CD14-positive monocyte (primary cell): ENCODE data around the gene FAM20C. TPM values are rescaled to one million over a fixed set of nuclear protein-coding genes. Genes with fewer than 3 reads are reported as not detected.

Source experiments
- DNase-seq, 3 donors: peaks; one replicate each; pipeline ENCODE4 v3.0.0-alpha.2; 2011 to 2022
- H2AFZ ChIP-seq: 2 replicates; pipeline ENCODE4 v1.6.0; 2012; ENCODE audit warnings: mild to moderate bottlenecking, low read depth, low read length, inconsistent platforms; ENCODE audit not compliant: insufficient read depth, poor library complexity, severe bottlenecking
- H3K27ac ChIP-seq, 2 donors: 1 replicate in 1 of 2; 2 replicates in 1 of 2; pipeline ENCODE4 v1.5.1; 2012 to 2013; ENCODE audit warnings: low read length in 2 of 2, control low read depth in 1 of 2, inconsistent platforms in 1 of 2, low read depth in 1 of 2, mild to moderate bottlenecking in 1 of 2
- H3K27me3 ChIP-seq, 2 donors: one replicate each; pipeline versions ENCODE4 v1.6.0 to v1.6.1; 2011 to 2013; ENCODE audit warnings: low read length in 2 of 2; ENCODE audit not compliant: control insufficient read depth in 2 of 2, insufficient read depth in 2 of 2
- H3K36me3 ChIP-seq, 2 donors: replicated peaks in 1 of 2; 1 replicate in 1 of 2; 2 replicates in 1 of 2; pipeline versions ENCODE4 v1.5.1 to v1.6.1; 2012 to 2013; ENCODE audit warnings: low read length in 2 of 2, control low read depth in 1 of 2, inconsistent platforms in 1 of 2, mild to moderate bottlenecking in 1 of 2; ENCODE audit not compliant: insufficient read depth in 2 of 2, control insufficient read depth in 1 of 2
- H3K4me1 ChIP-seq, 2 donors: 1 replicate in 1 of 2; 2 replicates in 1 of 2; pipeline versions ENCODE4 v1.5.1 to v1.6.1; 2012 to 2013; ENCODE audit warnings: low read length in 2 of 2, control low read depth in 1 of 2, inconsistent platforms in 1 of 2, mild to moderate bottlenecking in 1 of 2, moderate library complexity in 1 of 2; ENCODE audit not compliant: insufficient read depth in 2 of 2, control insufficient read depth in 1 of 2
- H3K4me2 ChIP-seq: replicated peaks from 2 replicates; pipeline ENCODE3; 2012; ENCODE audit warnings: low read length, moderate library complexity, mild to moderate bottlenecking; ENCODE audit not compliant: poor library complexity, severe bottlenecking; ENCODE audit errors: extremely low read depth
- H3K4me3 ChIP-seq, 3 experiments: fragments of 200-600 bp in 1 of 3; sonication (generic) in 1 of 3; replicated peaks in 1 of 3; 1 replicate in 2 of 3; 2 replicates in 1 of 3; pipeline ENCODE4 v1.5.1; 2011 to 2013; ENCODE audit warnings: low read length in 3 of 3, mild to moderate bottlenecking in 3 of 3, control low read depth in 2 of 3, low read depth in 2 of 3, inconsistent platforms in 1 of 3, moderate library complexity in 1 of 3
- H3K79me2 ChIP-seq: 2 replicates; pipeline ENCODE4 v1.6.0; 2012; ENCODE audit warnings: mild to moderate bottlenecking, control low read depth, inconsistent platforms, low read length, moderate library complexity; ENCODE audit not compliant: insufficient read depth
- H3K9ac ChIP-seq: 2 replicates; pipeline ENCODE4 v1.6.0; 2017; ENCODE audit warnings: low read length, mild to moderate bottlenecking; ENCODE audit not compliant: insufficient read depth, poor library complexity, severe bottlenecking
- H3K9me3 ChIP-seq, 2 donors: replicated peaks in 1 of 2; 1 replicate in 1 of 2; 2 replicates in 1 of 2; pipeline versions ENCODE4 v1.5.1 to v1.6.1; 2012 to 2013; ENCODE audit warnings: low read length in 2 of 2, control low read depth in 1 of 2; ENCODE audit not compliant: control insufficient read depth in 1 of 2, insufficient read depth in 1 of 2
- H4K20me1 ChIP-seq: 2 replicates; pipeline ENCODE4 v1.6.0; 2012; ENCODE audit warnings: mild to moderate bottlenecking, low read length, control low read depth, moderate library complexity; ENCODE audit not compliant: insufficient read depth
- H3K27ac Mint-ChIP-seq, 7 donors: one replicate each; pipeline ENCODE4 v1.8.0; 2020; ENCODE audit warnings: mild to moderate bottlenecking in 7 of 7, mixed read lengths in 7 of 7, moderate library complexity in 6 of 7, inconsistent platforms in 2 of 7
- H3K27me3 Mint-ChIP-seq, 3 donors: one replicate each; pipeline ENCODE4 v1.8.0; 2021 to 2022; ENCODE audit warnings: low read depth in 3 of 3, mild to moderate bottlenecking in 3 of 3, mixed read lengths in 3 of 3, moderate library complexity in 3 of 3, inconsistent platforms in 1 of 3
- H3K36me3 Mint-ChIP-seq, 2 donors: one replicate each; pipeline ENCODE4 v1.8.0; 2020; ENCODE audit warnings: mixed read lengths in 2 of 2, inconsistent platforms in 1 of 2, mild to moderate bottlenecking in 1 of 2
- H3K4me1 Mint-ChIP-seq: one replicate; pipeline ENCODE4 v1.8.0; 2020; ENCODE audit warnings: mild to moderate bottlenecking, mixed read lengths
- H3K4me3 Mint-ChIP-seq, 2 donors: one replicate each; pipeline ENCODE4 v1.8.0; 2020; ENCODE audit warnings: mild to moderate bottlenecking in 2 of 2, mixed read lengths in 2 of 2, moderate library complexity in 1 of 2
- H3K9me3 Mint-ChIP-seq, 7 donors: one replicate each; pipeline ENCODE4 v1.8.0; 2020 to 2022; ENCODE audit warnings: mixed read lengths in 7 of 7, mild to moderate bottlenecking in 6 of 7, moderate library complexity in 6 of 7, inconsistent platforms in 2 of 7
- CTCF ChIP-seq: fragments of 200-600 bp; IDR thresholded peaks from one replicate; pipeline ENCODE4 v1.8.0; 2022; ENCODE audit warnings: antibody characterized with exemption, mild to moderate bottlenecking
- WGBS: methylation state at CpG from one replicate; pipeline ENCODE4 v1.1.5; 2013; ENCODE audit warnings: missing lambda C conversion rate; ENCODE audit not compliant: insufficient coverage; 5-methylcytosine and 5-hydroxymethylcytosine counted together
- intact Hi-C, 2 donors: fragments of 100-400 bp; cut with micrococcal nuclease; formaldehyde crosslinking; loops; one replicate each; pipeline versions ENCODE4 v1.15.0 to v1.15.1; 2023
- polyA plus RNA-seq, 3 donors: library from polyadenylated mRNA; depleted of rRNA in 1 of 3; unstranded in 2 of 3; stranded (reverse) in 1 of 3; fragments of 300-500 nt in 2 of 3; fragments of >200 nt in 1 of 3; fragmentation: Illumina TruSeq in 2 of 3; gene quantifications; 1 replicate in 2 of 3; 2 replicates in 1 of 3; pipeline ENCODE4 v1.2.3, GENCODE V29; 2012 to 2021

The FAM20C gene
- polyA plus RNA-seq, 3 donors: 1.2 to 32.2 (median 1.5) TPM

DNA sequence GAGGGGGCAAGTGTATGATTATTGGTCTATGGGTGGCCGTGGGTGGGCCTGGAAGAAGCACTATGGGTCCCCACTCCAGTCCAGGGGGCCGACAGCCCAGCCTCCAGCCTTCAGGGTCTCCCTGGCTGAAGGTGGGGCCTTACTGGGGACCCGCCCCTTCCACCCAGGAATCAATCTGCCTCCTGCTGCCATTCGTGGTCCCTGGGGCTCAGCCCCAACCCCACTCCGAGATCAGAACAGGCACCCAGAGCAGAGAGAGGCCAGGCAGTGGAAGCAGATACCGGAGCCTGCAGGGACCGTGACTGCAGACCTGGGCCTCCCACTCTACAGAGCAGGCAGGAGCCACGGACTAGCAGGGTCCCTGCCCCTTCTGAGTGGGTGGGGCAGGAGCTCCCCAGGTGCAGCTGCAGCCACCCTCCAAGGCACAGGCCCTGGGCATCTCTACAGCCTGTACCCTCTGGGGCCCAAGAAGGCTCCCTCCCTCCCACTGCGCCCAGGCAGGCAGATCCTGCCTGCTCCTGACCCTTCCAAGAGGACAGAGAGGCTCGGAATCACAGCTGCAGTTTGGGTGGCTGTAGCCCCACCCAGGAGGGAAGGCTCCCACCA is 84.0 kb downstream of the FAM20C start:
- Histone ChIP-seq H2AFZ (no peak overlapping the region), H3K4me1 (no peaks in the 10 kb centered on the region), H3K4me2 (no peak overlapping the region), H3K27me3 (peaks cover 0 to 7% of the 10 kb centered on the region in 2 donors), H3K9me3 (peaks cover 42 to 50% of the 10 kb centered on the region in 2 donors), H3K36me3 (no peaks in the 10 kb centered on the region), H3K4me3 (no peak overlapping the region), H4K20me1 (no peaks in the 10 kb centered on the region), H3K79me2 (no peaks in the 10 kb centered on the region), H3K9ac (no peak overlapping the region), H3K27ac (no peak overlapping the region)
- intact Hi-C loops: no loop called here
- 82% methylated on average over 7 of the region's 10 CpGs for WGBS
- Mint-ChIP-seq H3K4me3 (no peak overlapping the region), H3K27ac (no peak overlapping the region), H3K27me3 (peaks cover 0 to 23% (median 6%) of the 10 kb centered on the region in 3 donors), H3K4me1 (peaks cover 2% of the 10 kb centered on the region), H3K36me3 (no peaks in the 10 kb centered on the region), H3K9me3 (peaks cover 31 to 57% (median 35%) of the 10 kb centered on the region in 7 donors)
- no peak for TF ChIP-seq CTCF
- no peak for DNase-seq

- H3K79me2 ChIP-seq: no peaks in the 10 kb centered on the region
- no peak overlapping the region for H3K4me2 ChIP-seq
- no peaks in the 10 kb centered on the region for H3K36me3 ChIP-seq
- no peak overlapping the region for H3K4me3 ChIP-seq
- no peak for TF ChIP-seq CTCF
- H3K4me1 ChIP-seq: no peaks in the 10 kb centered on the region
- no peaks in the 10 kb centered on the region for H4K20me1 ChIP-seq
- no peak overlapping the region for H3K9ac ChIP-seq
- H3K27ac ChIP-seq: no peak overlapping the region
- Mint-ChIP-seq H3K36me3 (no peaks in the 10 kb centered on the region), H3K4me1 (peaks cover 2% of the 10 kb centered on the region), H3K27ac (no peak overlapping the region), H3K27me3 (peaks cover 7 to 24% (median 8%) of the 10 kb centered on the region in 3 donors), H3K9me3 (peaks cover 27 to 52% (median 32%) of the 10 kb centered on the region in 7 donors), H3K4me3 (no peak overlapping the region)
- H3K9me3 ChIP-seq: peaks cover 37 to 43% of the 10 kb centered on the region in 2 donors
- intact Hi-C loops: no loop called here
- no peak overlapping the region for H2AFZ ChIP-seq
- 85% methylated on average over 4 of the region's 4 CpGs for WGBS
- peaks cover 0 to 7% of the 10 kb centered on the region in 2 donors for H3K27me3 ChIP-seq
- no peak for DNase-seq
These were observed 84.9 kb downstream of the FAM20C start for GRCh38 chr7:277228-277627.
